IMR-90 (cell line): ENCODE data around the gene DEFB129.
"Not testable (repeated sequence)": the region's sequence is repeated elsewhere in the genome, so short reads cannot be mapped to it uniquely, and the experiment has no call there.

ENCODE experiments used
- BHLHE40 ChIP-seq: fragments of 150-350 bp; IDR thresholded peaks from 2 replicates; pipeline ENCODE4 v1.6.1; 2016; ENCODE audit warnings: mild to moderate bottlenecking, low read depth, low read length
- CHD1 ChIP-seq: IDR thresholded peaks from 2 replicates; pipeline ENCODE4 v1.6.1; 2012; ENCODE audit warnings: low read depth, low read length, improper control_type of control experiment
- CTCF ChIP-seq: conservative IDR thresholded peaks from 2 replicates; pipeline ENCODE4 v1.5.1; 2012; ENCODE audit warnings: mild to moderate bottlenecking, low read depth, low read length, improper control_type of control experiment
- ELK1 ChIP-seq: fragments of 150-350 bp; IDR thresholded peaks from 2 replicates; pipeline ENCODE4 v1.6.1; 2016; ENCODE audit warnings: low read depth, mild to moderate bottlenecking, low read length, moderate library complexity, borderline replicate concordance
- FOS ChIP-seq: fragments of 150-350 bp; IDR thresholded peaks from 2 replicates; pipeline ENCODE4 v1.6.1; 2016; ENCODE audit warnings: low read depth, low read length
- MAFK ChIP-seq: IDR thresholded peaks from 2 replicates; pipeline ENCODE4 v1.6.1; 2012; ENCODE audit warnings: low read depth, low read length, improper control_type of control experiment
- MAZ ChIP-seq: IDR thresholded peaks from 2 replicates; pipeline ENCODE4 v1.6.1; 2012; ENCODE audit warnings: low read depth, mild to moderate bottlenecking, low read length, improper control_type of control experiment, moderate library complexity, borderline replicate concordance
- MXI1 ChIP-seq: IDR thresholded peaks from 2 replicates; pipeline ENCODE4 v1.6.1; 2012; ENCODE audit warnings: low read depth, mild to moderate bottlenecking, low read length, moderate library complexity, borderline replicate concordance
- POLR2A ChIP-seq: IDR thresholded peaks from 2 replicates; pipeline ENCODE4 v1.6.1; 2012; ENCODE audit warnings: mild to moderate bottlenecking, low read depth, low read length
- RAD21 ChIP-seq: IDR thresholded peaks from 2 replicates; pipeline ENCODE4 v1.6.1; 2012; ENCODE audit warnings: low read length, improper control_type of control experiment
- RCOR1 ChIP-seq: IDR thresholded peaks from 2 replicates; pipeline ENCODE4 v1.6.1; 2012; ENCODE audit warnings: mild to moderate bottlenecking, low read length, improper control_type of control experiment; ENCODE audit not compliant: insufficient replicate concordance
- RFX5 ChIP-seq: IDR thresholded peaks from 2 replicates; pipeline ENCODE4 v1.8.0; 2012; ENCODE audit warnings: low read depth, mild to moderate bottlenecking, low read length, moderate library complexity
- USF2 ChIP-seq: fragments of 150-350 bp; IDR thresholded peaks from 2 replicates; pipeline ENCODE4 v1.6.1; 2017; ENCODE audit warnings: mild to moderate bottlenecking, antibody characterized with exemption, low read length, low read depth

GRCh38 chr20:203630-204029 is 23.4 kb upstream of the DEFB129 start:
- TF ChIP-seq POLR2A, RFX5, CTCF, MAFK, BHLHE40, USF2, RAD21, MAZ, ELK1, FOS, RCOR1, CHD1, MXI1: not testable (repeated sequence)
